IMR-90 (cell line): Measurements from ENCODE around the gene SLC39A11. TPM values are rescaled to one million over a fixed set of nuclear protein-coding genes. Genes with fewer than 3 reads are reported as not detected.

Experiments
- ATAC-seq: fragments of 200-7000 bp; cut with Tn5 transposase; 2 replicates; pipeline ENCODE4 v1.9.1; 2020; ENCODE audit warnings: low read depth, mild to moderate bottlenecking, moderate library complexity
- BruUV-seq: library from RNA; stranded (reverse); fragments of 400-500 nt; replicated peaks from 2 replicates; lab custom pipeline; 2021; lab: Mats Ljungman, UMichigan
- CTCF ChIA-PET: fragments of 300-600 bp; formaldehyde crosslinking; extraction: SDS; loops from one replicate; lab custom pipeline; 2021; ENCODE audit warnings: antibody characterized with exemption; lab: Yijun Ruan, JAX
- POLR2A ChIA-PET: fragments of 300-600 bp; sonication (Branson Sonifier 250); formaldehyde crosslinking; loops from one replicate; lab custom pipeline; 2022; ENCODE audit warnings: antibody characterized with exemption; ENCODE audit not compliant: unreplicated experiment; lab: Charles Lee
- DNase-seq: peaks from one replicate; pipeline ENCODE4 v3.0.0; 2013
- H2AFZ ChIP-seq: replicated peaks from 2 replicates; pipeline ENCODE3; 2013; ENCODE audit warnings: low read length, mild to moderate bottlenecking; ENCODE audit not compliant: poor library complexity
- H2AK5ac ChIP-seq: 2 replicates; pipeline ENCODE4 v1.6.1; 2013; ENCODE audit warnings: low read depth, low read length, inconsistent platforms
- H2AK9ac ChIP-seq: replicated peaks from 2 replicates; pipeline ENCODE3; 2013; ENCODE audit warnings: mild to moderate bottlenecking, low read depth, low read length, moderate library complexity; ENCODE audit not compliant: poor library complexity
- H2BK120ac ChIP-seq: 2 replicates; pipeline ENCODE4 v1.6.1; 2013; ENCODE audit warnings: low read depth, low read length, inconsistent platforms
- H2BK15ac ChIP-seq: 3 replicates; pipeline ENCODE4 v1.6.1; 2013; ENCODE audit warnings: low read depth, low read length, inconsistent platforms
- H2BK20ac ChIP-seq: 2 replicates; pipeline ENCODE4 v1.6.1; 2013; ENCODE audit warnings: low read depth, mild to moderate bottlenecking, inconsistent platforms, low read length, moderate library complexity
- H2BK5ac ChIP-seq: 2 replicates; pipeline ENCODE4 v1.6.1; 2013; ENCODE audit warnings: mild to moderate bottlenecking, low read depth, low read length, inconsistent platforms; ENCODE audit not compliant: poor library complexity, severe bottlenecking
- H3K14ac ChIP-seq: replicated peaks from 2 replicates; pipeline ENCODE4 v1.6.1; 2013; ENCODE audit warnings: low read depth, low read length, inconsistent platforms
- H3K18ac ChIP-seq: 2 replicates; pipeline ENCODE4 v1.6.1; 2013; ENCODE audit warnings: low read depth, low read length, control low read depth
- H3K23ac ChIP-seq: 2 replicates; pipeline ENCODE4 v1.6.1; 2013; ENCODE audit warnings: low read depth, low read length, inconsistent platforms
- H3K27ac ChIP-seq: 2 replicates; pipeline ENCODE4 v1.5.1; 2013; ENCODE audit warnings: mild to moderate bottlenecking, control low read depth, low read length; ENCODE audit not compliant: insufficient read depth
- H3K27me3 ChIP-seq: 2 replicates; pipeline ENCODE4 v1.6.1; 2013; ENCODE audit warnings: low read length; ENCODE audit not compliant: control insufficient read depth, insufficient read depth
- H3K36me3 ChIP-seq: 2 replicates; pipeline ENCODE4 v1.6.1; 2013; ENCODE audit warnings: low read length, mixed read lengths; ENCODE audit not compliant: control insufficient read depth, insufficient read depth
- H3K4ac ChIP-seq: 2 replicates; pipeline ENCODE4 v1.6.1; 2013; ENCODE audit warnings: low read depth, low read length, inconsistent platforms
- H3K4me1 ChIP-seq: 2 replicates; pipeline ENCODE4 v1.6.1; 2013; ENCODE audit warnings: low read length, mixed read lengths; ENCODE audit not compliant: control insufficient read depth, insufficient read depth
- H3K4me2 ChIP-seq: 2 replicates; pipeline ENCODE4 v1.6.1; 2013; ENCODE audit warnings: low read depth, mild to moderate bottlenecking, control low read depth, low read length, moderate library complexity
- H3K4me3 ChIP-seq: 2 replicates; pipeline ENCODE4 v1.5.1; 2013; ENCODE audit warnings: low read depth, mild to moderate bottlenecking, control low read depth, low read length, moderate library complexity; ENCODE audit not compliant: insufficient read depth
- H3K56ac ChIP-seq: 2 replicates; pipeline ENCODE4 v1.6.1; 2013; ENCODE audit warnings: low read length, inconsistent platforms; ENCODE audit not compliant: insufficient read depth; ENCODE audit errors: extremely low read depth
- H3K79me1 ChIP-seq, 2 experiments: 2 replicates each; pipeline ENCODE4 v1.6.1; 2013; ENCODE audit warnings: low read length in 2 of 2, inconsistent platforms in 1 of 2, low read depth in 1 of 2
- H3K9ac ChIP-seq: 2 replicates; pipeline ENCODE4 v1.6.1; 2013; ENCODE audit warnings: low read depth, low read length, control low read depth
- H3K9me1 ChIP-seq: 2 replicates; pipeline ENCODE4 v1.6.1; 2013; ENCODE audit warnings: low read length, inconsistent platforms; ENCODE audit not compliant: insufficient read depth
- H3K9me3 ChIP-seq: 2 replicates; pipeline ENCODE4 v1.6.1; 2013; ENCODE audit warnings: low read length; ENCODE audit not compliant: control insufficient read depth, insufficient read depth
- H4K20me1 ChIP-seq: 2 replicates; pipeline ENCODE4 v1.6.1; 2013; ENCODE audit warnings: low read length, inconsistent platforms; ENCODE audit not compliant: insufficient read depth
- H4K5ac ChIP-seq: 2 replicates; pipeline ENCODE4 v1.6.1; 2013; ENCODE audit warnings: mild to moderate bottlenecking, low read depth, low read length, control low read depth
- H4K8ac ChIP-seq, 2 experiments: 2 replicates each; pipeline ENCODE4 v1.6.1; 2013; ENCODE audit warnings: low read depth in 2 of 2, low read length in 2 of 2, control low read depth in 1 of 2, inconsistent platforms in 1 of 2
- H4K91ac ChIP-seq: 2 replicates; pipeline ENCODE4 v1.6.1; 2013; ENCODE audit warnings: low read depth, low read length, inconsistent platforms; ENCODE audit not compliant: insufficient read depth
- BHLHE40 ChIP-seq: fragments of 150-350 bp; IDR thresholded peaks from 2 replicates; pipeline ENCODE4 v1.6.1; 2016; ENCODE audit warnings: mild to moderate bottlenecking, low read depth, low read length
- CEBPB ChIP-seq: IDR thresholded peaks from 2 replicates; pipeline ENCODE4 v1.6.1; 2012; ENCODE audit warnings: low read depth, low read length, improper control_type of control experiment
- CHD1 ChIP-seq: IDR thresholded peaks from 2 replicates; pipeline ENCODE4 v1.6.1; 2012; ENCODE audit warnings: low read depth, low read length, improper control_type of control experiment
- CTCF ChIP-seq: conservative IDR thresholded peaks from 2 replicates; pipeline ENCODE4 v1.5.1; 2012; ENCODE audit warnings: mild to moderate bottlenecking, low read depth, low read length, improper control_type of control experiment
- ELK1 ChIP-seq: fragments of 150-350 bp; IDR thresholded peaks from 2 replicates; pipeline ENCODE4 v1.6.1; 2016; ENCODE audit warnings: low read depth, mild to moderate bottlenecking, low read length, moderate library complexity, borderline replicate concordance
- FOS ChIP-seq: fragments of 150-350 bp; IDR thresholded peaks from 2 replicates; pipeline ENCODE4 v1.6.1; 2016; ENCODE audit warnings: low read depth, low read length
- MAFK ChIP-seq: IDR thresholded peaks from 2 replicates; pipeline ENCODE4 v1.6.1; 2012; ENCODE audit warnings: low read depth, low read length, improper control_type of control experiment
- MAZ ChIP-seq: IDR thresholded peaks from 2 replicates; pipeline ENCODE4 v1.6.1; 2012; ENCODE audit warnings: low read depth, mild to moderate bottlenecking, low read length, improper control_type of control experiment, moderate library complexity, borderline replicate concordance
- MXI1 ChIP-seq: IDR thresholded peaks from 2 replicates; pipeline ENCODE4 v1.6.1; 2012; ENCODE audit warnings: low read depth, mild to moderate bottlenecking, low read length, moderate library complexity, borderline replicate concordance
- NFE2L2 ChIP-seq: fragments of 150-350 bp; IDR thresholded peaks from 2 replicates; pipeline ENCODE4 v1.6.1; 2016; ENCODE audit warnings: low read depth, mild to moderate bottlenecking, low read length
- POLR2A ChIP-seq: IDR thresholded peaks from 2 replicates; pipeline ENCODE4 v1.6.1; 2012; ENCODE audit warnings: mild to moderate bottlenecking, low read depth, low read length
- RAD21 ChIP-seq: IDR thresholded peaks from 2 replicates; pipeline ENCODE4 v1.6.1; 2012; ENCODE audit warnings: low read length, improper control_type of control experiment
- RCOR1 ChIP-seq: IDR thresholded peaks from 2 replicates; pipeline ENCODE4 v1.6.1; 2012; ENCODE audit warnings: mild to moderate bottlenecking, low read length, improper control_type of control experiment; ENCODE audit not compliant: insufficient replicate concordance
- RFX5 ChIP-seq: IDR thresholded peaks from 2 replicates; pipeline ENCODE4 v1.8.0; 2012; ENCODE audit warnings: low read depth, mild to moderate bottlenecking, low read length, moderate library complexity
- SMC3 ChIP-seq: fragments of 150-350 bp; IDR thresholded peaks from 2 replicates; pipeline ENCODE4 v1.6.1; 2016; ENCODE audit warnings: low read depth, mild to moderate bottlenecking, antibody characterized with exemption, low read length, moderate library complexity
- USF2 ChIP-seq: fragments of 150-350 bp; IDR thresholded peaks from 2 replicates; pipeline ENCODE4 v1.6.1; 2017; ENCODE audit warnings: mild to moderate bottlenecking, antibody characterized with exemption, low read length, low read depth
- WGBS, 2 experiments: methylation state at CpG; one replicate each; pipeline versions ENCODE4 v1.1.5 to v1.1.7; 2013; ENCODE audit warnings: missing lambda C conversion rate in 2 of 2; ENCODE audit not compliant: insufficient read length in 1 of 2; ENCODE audit errors: extremely low coverage in 2 of 2; 5-methylcytosine and 5-hydroxymethylcytosine counted together
- dilution Hi-C: fragments of 300-500 bp; cut with HindIII; formaldehyde crosslinking; loops from one replicate; pipeline ENCODE4 v1.14.3; 2018; ENCODE audit warnings: low sequenced_read_pairs; ENCODE audit not compliant: unreplicated experiment
- in situ Hi-C: fragments of 300-500 bp; cut with MboI; formaldehyde crosslinking; loops from 3 replicates; pipeline ENCODE4 v1.14.3; 2019; ENCODE audit warnings: low sequenced_read_pairs, inconsistent platforms, mixed read lengths
- intact Hi-C: fragments of 100-400 bp; cut with micrococcal nuclease; formaldehyde crosslinking; loops from 2 replicates; pipeline ENCODE4 v1.10.0; 2022
- polyA plus RNA-seq, 3 experiments: library from polyadenylated mRNA; depleted of rRNA; stranded (reverse); fragments of >200 nt; gene quantifications; 2 replicates each; pipeline ENCODE4 v1.2.3, GENCODE V29; 2012; ENCODE audit warnings: low replicate concordance in 1 of 3
- total RNA-seq: library from RNA; depleted of rRNA; stranded (reverse); fragments of >200 nt; gene quantifications from 2 replicates; pipeline ENCODE4 v1.2.3, GENCODE V29; 2012

The SLC39A11 gene
- total and polyA plus RNA-seq, 2 of the 4 experiments (the other 2 are of a cell fraction): 8.8 to 14.3 TPM

GRCh38 chr17:73042225-73042624 is 50.3 kb downstream of the SLC39A11 start:
- no peaks in the 10 kb centered on the region for H3K27me3 ChIP-seq
- peak overlapping the region; percentile 43; the same call in 1 of the 3 replicates for H2BK15ac ChIP-seq
- H3K14ac ChIP-seq: no peak overlapping the region
- no peak overlapping the region for H2AFZ ChIP-seq
- in situ Hi-C loops (no loop called here), intact Hi-C loops (no loop called here), dilution Hi-C loops (no loop called here)
- H3K18ac ChIP-seq: no peak overlapping the region
- H4K20me1 ChIP-seq: 0 out of 2 replicates have a peak, but pooled peaks cover 4% of the 10 kb centered on the region
- H2AK5ac ChIP-seq: no peak overlapping the region
- ChIA-PET CTCF (no interaction called here), POLR2A (no interaction called here)
- no peak overlapping the region for H3K23ac ChIP-seq
- ATAC-seq: no peak
- BruUV-seq: no TSS peak
- H3K4ac ChIP-seq: no peak overlapping the region
- H3K4me1 ChIP-seq: peaks cover 11% of the 10 kb centered on the region
- no peak overlapping the region for H2BK120ac ChIP-seq
- peaks cover 0 to 4% of the 10 kb centered on the region in 2 experiments; a peak in 1 of 4 replicates for H3K79me1 ChIP-seq
- no peak overlapping the region for H4K91ac ChIP-seq
- no peak overlapping the region for H3K9ac ChIP-seq
- 80% methylated on average over 1 of the region's 5 CpGs; no CpG with 5 or more reads in 1 of the 2 experiments for WGBS, 2 experiments
- H3K36me3 ChIP-seq: no peaks in the 10 kb centered on the region; the same call in 1 of the 2 replicates
- no peak overlapping the region for H2BK20ac ChIP-seq
- H3K4me3 ChIP-seq: no peak overlapping the region
- no peak overlapping the region for H4K8ac ChIP-seq
- TF ChIP-seq RAD21 (no peak), POLR2A (no peak), USF2 (no peak), SMC3 (no peak), CEBPB (no peak), NFE2L2 (no peak), ELK1 (no peak), MXI1 (no peak), RFX5 (no peak), CHD1 (no peak), RCOR1 (no peak), MAFK (no peak), MAZ (no peak), CTCF (no peak), BHLHE40 (no peak), FOS (no peak)
- no peak overlapping the region for H3K4me2 ChIP-seq
- H3K56ac ChIP-seq: no peak overlapping the region
- no peak for DNase-seq
- peaks cover 6% of the 10 kb centered on the region for H3K9me1 ChIP-seq
- no peak overlapping the region for H2BK5ac ChIP-seq
- H3K27ac ChIP-seq: no peak overlapping the region
- no peak overlapping the region for H4K5ac ChIP-seq
- peaks cover 3% of the 10 kb centered on the region; the same call in 1 of the 2 replicates for H3K9me3 ChIP-seq
- H2AK9ac ChIP-seq: no peak overlapping the region
